ENCODE data around the gene TAS1R3.

The TAS1R3 gene

GRCh38 chr1:1342584-1343115, 11.6 kb downstream of the TAS1R3 start (continued):
- TF ChIP-seq GLIS3 (CRISPR knock-in tag; IDR thresholded peaks at IDR 0.05), result no peak

- TF ChIP-seq ZNF70 (CRISPR knock-in tag; IDR thresholded peaks at IDR 0.05) (no peak), ZFP30 (CRISPR knock-in tag; IDR thresholded peaks at IDR 0.05) (no peak), PPARA (CRISPR knock-in tag; IDR thresholded peaks at IDR 0.05; ENCODE audit: borderline replicate concordance) (no peak), CREB5 (CRISPR knock-in tag; IDR thresholded peaks at IDR 0.05; ENCODE audit: low read depth) (no peak), ZNF8 (CRISPR knock-in tag; IDR thresholded peaks at IDR 0.05) (no peak), OSR1 (CRISPR knock-in tag; IDR thresholded peaks at IDR 0.05) (no peak), BACH2 (CRISPR knock-in tag; IDR thresholded peaks at IDR 0.05; ENCODE audit: borderline replicate concordance) (no peak), ISL1 (CRISPR knock-in tag; IDR thresholded peaks at IDR 0.05) (no peak), ZFP3 (CRISPR knock-in tag; IDR thresholded peaks at IDR 0.05) (no peak), ARNTL (CRISPR knock-in tag; IDR thresholded peaks at IDR 0.05; ENCODE audit: borderline replicate concordance, low read depth) (no peak), GLIS3 (CRISPR knock-in tag; IDR thresholded peaks at IDR 0.05) (no peak), ZC3H10 (CRISPR knock-in tag; IDR thresholded peaks at IDR 0.05) (no peak), SNAI2 (CRISPR knock-in tag; IDR thresholded peaks at IDR 0.05) (no peak), PATZ1 (CRISPR knock-in tag; IDR thresholded peaks at IDR 0.05; ENCODE audit: borderline replicate concordance) (no peak)
- no peak for ATAC-seq
Observed at GRCh38 chr1:1343811-1344421, 12.8 kb downstream of the TAS1R3 start.

GRCh38 chr1:1344655-1345361, 13.7 kb downstream of the TAS1R3 start:
- ATAC-seq, result peak; percentile 66
- TF ChIP-seq POU6F1 (CRISPR knock-in tag; IDR thresholded peaks at IDR 0.05; ENCODE audit: borderline replicate concordance, low read depth) (no peak), SNAI2 (CRISPR knock-in tag; IDR thresholded peaks at IDR 0.05) (no peak), ZFP3 (CRISPR knock-in tag; IDR thresholded peaks at IDR 0.05) (no peak), ZNF8 (CRISPR knock-in tag; IDR thresholded peaks at IDR 0.05) (no peak), RARB (CRISPR knock-in tag; IDR thresholded peaks at IDR 0.05) (no peak), ZFP30 (CRISPR knock-in tag; IDR thresholded peaks at IDR 0.05) (no peak), ISL1 (CRISPR knock-in tag; IDR thresholded peaks at IDR 0.05) (no peak), PATZ1 (CRISPR knock-in tag; IDR thresholded peaks at IDR 0.05; ENCODE audit: borderline replicate concordance) (no peak), ZNF70 (CRISPR knock-in tag; IDR thresholded peaks at IDR 0.05) (no peak), ARNTL (CRISPR knock-in tag; IDR thresholded peaks at IDR 0.05; ENCODE audit: borderline replicate concordance, low read depth) (no peak), TSHZ2 (CRISPR knock-in tag; IDR thresholded peaks at IDR 0.05) (no peak), CSRNP3 (CRISPR knock-in tag; IDR thresholded peaks at IDR 0.05) (no peak), ZC3H10 (CRISPR knock-in tag; IDR thresholded peaks at IDR 0.05) (no peak), TOX (CRISPR knock-in tag; IDR thresholded peaks at IDR 0.05; ENCODE audit: borderline replicate concordance) (no peak), PPARA (CRISPR knock-in tag; IDR thresholded peaks at IDR 0.05; ENCODE audit: borderline replicate concordance) (no peak), CSDC2 (CRISPR knock-in tag; IDR thresholded peaks at IDR 0.05) (no peak), BACH2 (CRISPR knock-in tag; IDR thresholded peaks at IDR 0.05; ENCODE audit: borderline replicate concordance) (no peak), OSR1 (CRISPR knock-in tag; IDR thresholded peaks at IDR 0.05) (no peak)
